ENCODE results near the gene ABR.

Gene ABR

DNA sequence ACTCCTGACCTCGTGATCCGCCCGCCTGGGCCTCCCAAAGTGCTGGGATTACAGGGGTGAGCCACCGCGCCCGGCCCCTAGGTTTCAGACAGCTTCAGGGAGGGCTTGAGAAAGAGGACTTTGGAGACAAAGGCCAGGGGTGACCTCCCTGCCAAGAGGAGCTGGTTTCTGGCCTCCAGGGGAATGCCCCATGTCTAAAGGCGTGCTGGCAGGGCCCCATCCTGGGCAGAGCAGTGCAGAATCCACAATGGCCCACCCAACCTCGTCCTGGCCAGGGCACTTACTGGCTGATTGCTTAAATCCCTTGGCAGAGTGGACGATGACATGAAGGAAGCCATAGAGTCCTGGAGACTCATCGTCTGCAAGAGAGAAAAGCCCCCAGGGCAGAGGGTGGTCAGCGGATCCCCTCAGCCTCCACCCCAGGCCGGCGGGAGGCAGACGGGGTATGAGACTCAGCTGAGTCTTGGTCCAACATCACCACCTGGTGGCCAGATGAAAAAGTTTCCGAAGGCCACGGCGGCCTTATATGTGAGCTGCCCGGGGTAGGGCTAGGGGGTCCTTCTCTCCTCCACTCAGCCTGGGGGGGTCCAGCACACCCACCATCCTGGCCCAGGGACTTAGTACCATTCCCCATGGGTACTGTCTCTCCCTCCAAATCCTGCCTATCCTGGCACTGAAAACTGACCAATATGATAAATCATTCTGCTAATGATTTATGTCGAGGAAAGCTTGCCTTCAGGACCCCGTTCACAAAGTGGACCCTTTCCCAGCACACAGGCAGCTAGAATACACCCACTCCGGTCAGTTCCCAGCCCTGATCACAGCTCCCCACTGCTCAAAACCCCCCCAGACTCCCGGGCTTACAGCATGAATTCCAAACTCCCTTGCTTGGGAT lies 123.8 kb downstream of the ABR start:
- in situ Hi-C loops (cut with HindIII; ENCODE audit: low sequenced_read_pairs), result loop anchor here (10.0 kb wide), 1 partner anchor 51 kb away; no protein-coding TSS in a partner anchor
- no peak overlapping the region for H3K4me3 ChIP-seq (ENCODE audit: low read depth, low read length)
- TF ChIP-seq, protein P1, sequence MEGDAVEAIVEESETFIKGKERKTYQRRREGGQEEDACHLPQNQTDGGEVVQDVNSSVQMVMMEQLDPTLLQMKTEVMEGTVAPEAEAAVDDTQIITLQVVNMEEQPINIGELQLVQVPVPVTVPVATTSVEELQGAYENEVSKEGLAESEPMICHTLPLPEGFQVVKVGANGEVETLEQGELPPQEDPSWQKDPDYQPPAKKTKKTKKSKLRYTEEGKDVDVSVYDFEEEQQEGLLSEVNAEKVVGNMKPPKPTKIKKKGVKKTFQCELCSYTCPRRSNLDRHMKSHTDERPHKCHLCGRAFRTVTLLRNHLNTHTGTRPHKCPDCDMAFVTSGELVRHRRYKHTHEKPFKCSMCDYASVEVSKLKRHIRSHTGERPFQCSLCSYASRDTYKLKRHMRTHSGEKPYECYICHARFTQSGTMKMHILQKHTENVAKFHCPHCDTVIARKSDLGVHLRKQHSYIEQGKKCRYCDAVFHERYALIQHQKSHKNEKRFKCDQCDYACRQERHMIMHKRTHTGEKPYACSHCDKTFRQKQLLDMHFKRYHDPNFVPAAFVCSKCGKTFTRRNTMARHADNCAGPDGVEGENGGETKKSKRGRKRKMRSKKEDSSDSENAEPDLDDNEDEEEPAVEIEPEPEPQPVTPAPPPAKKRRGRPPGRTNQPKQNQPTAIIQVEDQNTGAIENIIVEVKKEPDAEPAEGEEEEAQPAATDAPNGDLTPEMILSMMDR (IDR thresholded peaks at IDR 0.05; ENCODE audit: low read depth, low read length, missing control alignments), result peak; percentile 67
- DNase-seq (ENCODE audit: low read depth), result no peak

DNA sequence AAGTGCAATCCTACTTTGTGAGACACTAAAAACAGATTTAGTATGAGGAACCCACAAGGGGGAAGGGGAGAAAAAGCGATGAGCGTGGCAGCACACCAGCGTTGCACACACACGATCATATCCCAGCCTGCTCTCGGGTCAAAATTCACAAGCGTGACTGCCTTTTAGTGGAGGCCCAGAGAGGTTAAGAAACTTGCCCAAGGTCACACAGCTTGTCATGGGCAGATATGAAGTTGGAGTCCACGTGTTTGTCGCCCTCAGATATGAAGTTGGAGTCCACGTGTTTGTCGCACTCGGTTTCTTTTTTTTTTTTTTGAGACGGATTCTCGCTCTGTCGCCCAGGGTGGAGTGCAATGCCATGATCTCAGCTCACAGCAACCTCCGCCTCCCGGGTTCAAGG lies 124.5 kb downstream of the ABR start:
- in situ Hi-C loops (cut with HindIII; ENCODE audit: low sequenced_read_pairs), result loop anchor here (10.0 kb wide), 1 partner anchor 50 kb away; no protein-coding TSS in a partner anchor
- DNase-seq (ENCODE audit: low read depth), result no peak
- TF ChIP-seq, protein P1 (IDR thresholded peaks at IDR 0.05; ENCODE audit: low read depth, low read length, missing control alignments), result no peak
- H3K4me3 ChIP-seq (ENCODE audit: low read depth, low read length), result no peak overlapping the region

DNA sequence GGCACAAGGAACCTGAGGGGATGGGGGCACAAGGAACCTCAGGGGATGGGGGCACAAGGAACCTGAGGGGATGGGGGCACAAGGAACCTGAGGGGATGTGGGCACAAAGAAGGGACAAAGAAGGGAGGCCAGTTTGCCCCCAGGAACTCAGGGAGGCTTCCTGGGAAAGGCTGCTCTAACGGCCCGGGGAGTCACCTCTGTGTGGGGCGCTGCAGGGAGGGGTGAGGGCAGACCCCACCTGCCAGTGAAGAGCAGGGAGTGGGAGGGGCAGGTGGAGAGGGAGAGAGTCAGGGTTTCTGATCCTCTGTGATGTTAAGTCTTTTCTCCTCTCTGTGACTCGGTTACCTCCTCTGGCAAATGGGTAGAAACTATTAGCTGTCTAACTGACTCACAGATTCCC lies 125.1 kb downstream of the ABR start:
- in situ Hi-C loops (cut with HindIII; ENCODE audit: low sequenced_read_pairs), result loop anchor here (10.0 kb wide), 1 partner anchor 50 kb away; no protein-coding TSS in a partner anchor
- TF ChIP-seq, protein P1 (IDR thresholded peaks at IDR 0.05; ENCODE audit: low read depth, low read length, missing control alignments), result no peak
- no peak overlapping the region for H3K4me3 ChIP-seq (ENCODE audit: low read depth, low read length)
- no peak for DNase-seq (ENCODE audit: low read depth)

DNA sequence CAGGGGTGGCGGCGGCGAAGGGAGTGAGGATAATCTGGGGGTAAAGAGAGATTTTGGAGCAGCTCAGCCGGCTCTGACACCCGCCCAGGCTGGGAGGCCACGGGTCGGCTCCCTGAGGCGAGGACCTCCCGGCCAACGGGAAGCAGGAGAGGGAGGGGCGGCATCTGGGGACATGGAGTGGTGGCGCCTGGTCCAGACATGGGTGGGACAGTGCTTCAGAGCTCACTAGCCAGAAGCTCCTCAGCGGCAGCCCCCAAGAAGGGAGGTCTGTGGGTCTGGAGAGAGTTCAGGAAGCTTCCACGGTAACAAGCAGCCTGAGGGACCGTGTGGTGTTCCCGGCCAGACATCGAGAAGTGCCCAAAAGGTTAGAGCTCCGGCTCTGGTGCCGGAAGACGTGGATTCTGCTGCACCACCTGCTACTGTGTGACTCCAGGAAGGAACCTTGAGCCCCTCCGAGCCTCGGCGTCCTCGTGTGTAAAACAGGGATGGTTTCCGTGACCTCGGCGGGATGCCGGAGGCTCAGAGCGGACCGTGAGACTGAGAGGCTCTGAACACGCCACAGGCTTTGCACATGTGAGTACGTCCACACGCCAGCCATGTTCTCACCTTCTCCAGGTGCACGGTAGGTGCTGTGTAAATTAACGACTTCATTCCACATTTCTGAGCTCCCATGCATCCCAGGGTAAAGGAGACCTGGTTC lies 126.0 kb downstream of the ABR start:
- no peak for DNase-seq (ENCODE audit: low read depth)
- H3K4me3 ChIP-seq (ENCODE audit: low read depth, low read length), result no peak overlapping the region
- TF ChIP-seq, protein P1 (IDR thresholded peaks at IDR 0.05; ENCODE audit: low read depth, low read length, missing control alignments), result no peak
- in situ Hi-C loops (cut with HindIII; ENCODE audit: low sequenced_read_pairs), result loop anchor here (10.0 kb wide), 1 partner anchor 49 kb away; no protein-coding TSS in a partner anchor

DNA sequence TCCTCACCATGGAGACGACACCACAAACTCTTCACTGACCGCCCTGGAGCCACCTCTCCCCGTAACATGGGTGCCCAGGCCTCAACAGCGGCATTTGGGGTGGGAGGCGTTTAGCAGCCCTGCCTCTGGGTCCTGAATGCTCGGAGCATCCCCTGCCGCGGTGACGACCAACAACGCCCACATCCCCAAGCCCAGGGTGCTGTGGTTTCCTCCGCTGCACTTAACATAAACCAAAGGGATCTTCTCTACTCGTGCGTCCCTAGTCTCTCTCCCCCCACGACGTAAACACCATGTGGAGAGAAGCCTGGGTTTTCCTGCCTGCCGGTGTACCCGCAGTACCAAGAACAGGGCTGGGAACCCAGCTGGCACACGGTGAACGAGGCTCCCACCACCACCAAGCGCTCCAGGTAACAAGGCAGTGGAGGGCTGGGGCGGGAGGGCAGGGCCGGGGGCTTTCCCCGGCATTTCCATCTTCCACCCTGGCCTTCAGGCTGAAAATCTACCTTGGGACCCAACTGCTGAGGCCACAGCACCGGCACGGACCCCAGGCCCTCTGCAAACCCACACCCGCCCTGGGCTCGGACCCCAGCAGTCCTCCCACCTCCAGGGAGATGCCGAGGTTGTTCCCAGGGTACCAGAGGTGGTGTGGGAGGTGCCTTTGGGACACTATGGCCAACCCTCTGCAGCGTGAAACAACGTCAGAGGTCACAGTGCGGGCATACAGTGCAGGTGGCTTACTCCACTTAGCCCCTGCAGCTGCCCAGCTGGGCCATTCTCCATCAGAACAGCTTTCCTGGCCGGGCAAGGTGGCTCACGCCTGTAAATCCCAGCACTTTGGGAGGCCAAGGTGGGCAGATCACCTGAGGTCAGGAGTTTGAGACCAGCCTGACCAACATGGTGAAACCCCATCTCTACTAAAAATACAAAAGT lies 128.5 kb downstream of the ABR start:
- no peak for DNase-seq (ENCODE audit: low read depth)
- no peak overlapping the region for H3K4me3 ChIP-seq (ENCODE audit: low read depth, low read length)
- TF ChIP-seq, protein P1 (IDR thresholded peaks at IDR 0.05; ENCODE audit: low read depth, low read length, missing control alignments), result no peak
- in situ Hi-C loops (cut with HindIII; ENCODE audit: low sequenced_read_pairs), result loop anchor here (10.0 kb wide), 1 partner anchor 46 kb away; no protein-coding TSS in a partner anchor
